ENCODE results near the gene TREM2. TPM values are rescaled to one million over a fixed set of nuclear protein-coding genes. Genes with fewer than 3 reads are reported as not detected.

Gene TREM2
- polyA plus RNA-seq, 1 donor from 2014 or later: not detected

GRCh38 chr6:41208439-41209106, 45.7 kb upstream of the TREM2 start:
- TF ChIP-seq SMC3 (conservative IDR thresholded peaks at IDR 0.05; ENCODE audit: poor library complexity) (no peak), POLR2AphosphoS5 (IDR thresholded peaks at IDR 0.05) (no peak), REST (IDR thresholded peaks at IDR 0.05; ENCODE audit: borderline replicate concordance) (no peak), EP300 (conservative IDR thresholded peaks at IDR 0.05; ENCODE audit: poor library complexity, severe bottlenecking) (no peak), TAF1 (IDR thresholded peaks at IDR 0.05; ENCODE audit: low read depth) (no peak), RAD21 (conservative IDR thresholded peaks at IDR 0.05) (no peak), MXI1 (conservative IDR thresholded peaks at IDR 0.05; ENCODE audit: poor library complexity, severe bottlenecking) (no peak), EZH2 (IDR thresholded peaks at IDR 0.05; ENCODE audit: borderline replicate concordance, insufficient read depth, low read length, poor library complexity, severe bottlenecking) (no peak)
- TF ChIP-seq, protein P1, sequence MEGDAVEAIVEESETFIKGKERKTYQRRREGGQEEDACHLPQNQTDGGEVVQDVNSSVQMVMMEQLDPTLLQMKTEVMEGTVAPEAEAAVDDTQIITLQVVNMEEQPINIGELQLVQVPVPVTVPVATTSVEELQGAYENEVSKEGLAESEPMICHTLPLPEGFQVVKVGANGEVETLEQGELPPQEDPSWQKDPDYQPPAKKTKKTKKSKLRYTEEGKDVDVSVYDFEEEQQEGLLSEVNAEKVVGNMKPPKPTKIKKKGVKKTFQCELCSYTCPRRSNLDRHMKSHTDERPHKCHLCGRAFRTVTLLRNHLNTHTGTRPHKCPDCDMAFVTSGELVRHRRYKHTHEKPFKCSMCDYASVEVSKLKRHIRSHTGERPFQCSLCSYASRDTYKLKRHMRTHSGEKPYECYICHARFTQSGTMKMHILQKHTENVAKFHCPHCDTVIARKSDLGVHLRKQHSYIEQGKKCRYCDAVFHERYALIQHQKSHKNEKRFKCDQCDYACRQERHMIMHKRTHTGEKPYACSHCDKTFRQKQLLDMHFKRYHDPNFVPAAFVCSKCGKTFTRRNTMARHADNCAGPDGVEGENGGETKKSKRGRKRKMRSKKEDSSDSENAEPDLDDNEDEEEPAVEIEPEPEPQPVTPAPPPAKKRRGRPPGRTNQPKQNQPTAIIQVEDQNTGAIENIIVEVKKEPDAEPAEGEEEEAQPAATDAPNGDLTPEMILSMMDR (IDR thresholded peaks at IDR 0.05; ENCODE audit: poor library complexity, severe bottlenecking): no peak
- Histone ChIP-seq H3K9me3 (ENCODE audit: low read length) (no peaks in the 10 kb centered on the region), H3K9me2 (ENCODE audit: insufficient read depth, low read length) (no peaks in the 10 kb centered on the region), H3F3A (ENCODE audit: insufficient read depth, low read length, poor library complexity, severe bottlenecking) (no peaks in the 10 kb centered on the region), H2AFZ (ENCODE audit: low read depth, low read length) (no peak overlapping the region), H3K36me3 (ENCODE audit: insufficient read depth, low read length) (no peaks in the 10 kb centered on the region), H3K79me2 (replicated peaks; ENCODE audit: insufficient read depth, low read length) (no peaks in the 10 kb centered on the region), H3K27me3 (ENCODE audit: insufficient read depth, low read depth, low read length) (no peaks in the 10 kb centered on the region), H4K20me1 (ENCODE audit: insufficient read depth) (no peaks in the 10 kb centered on the region), H3K27ac (ENCODE audit: low read length) (no peak overlapping the region), H3K9ac (ENCODE audit: low read length) (no peak overlapping the region), H3K4me3 (ENCODE audit: low read length) (no peak overlapping the region), H3K4me2 (ENCODE audit: low read length) (no peak overlapping the region)

DNA sequence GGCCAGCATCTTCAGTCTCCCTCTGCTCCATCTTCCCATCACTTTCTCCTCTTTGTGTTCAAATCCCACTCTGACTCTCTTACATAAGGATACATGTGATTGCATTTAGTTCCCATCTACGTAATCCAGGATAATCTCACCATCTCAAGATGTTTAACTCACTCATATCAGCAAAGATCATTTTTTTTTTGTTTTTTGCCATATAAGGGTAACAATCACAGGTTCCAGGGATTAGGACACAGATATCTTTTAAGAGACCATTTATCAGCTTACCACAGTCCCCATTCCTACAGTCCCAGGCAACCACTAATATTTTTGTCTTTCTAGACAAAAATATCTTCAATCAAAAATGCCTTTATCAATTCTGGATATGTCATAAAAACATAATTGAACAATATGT, 41.2 kb upstream of the TREM2 start:
- Histone ChIP-seq H3K27ac (ENCODE audit: low read length) (no peak overlapping the region), H3F3A (ENCODE audit: insufficient read depth, low read length, poor library complexity, severe bottlenecking) (no peaks in the 10 kb centered on the region), H3K36me3 (ENCODE audit: insufficient read depth, low read length) (no peaks in the 10 kb centered on the region), H3K9me2 (ENCODE audit: insufficient read depth, low read length) (no peaks in the 10 kb centered on the region), H3K27me3 (ENCODE audit: insufficient read depth, low read depth, low read length) (no peaks in the 10 kb centered on the region), H3K79me2 (replicated peaks; ENCODE audit: insufficient read depth, low read length) (no peaks in the 10 kb centered on the region), H3K9me3 (ENCODE audit: low read length) (no peaks in the 10 kb centered on the region), H3K9ac (ENCODE audit: low read length) (no peak overlapping the region), H3K4me3 (ENCODE audit: low read length) (no peak overlapping the region), H3K4me2 (ENCODE audit: low read length) (no peak overlapping the region), H4K20me1 (ENCODE audit: insufficient read depth) (no peaks in the 10 kb centered on the region), H2AFZ (ENCODE audit: low read depth, low read length) (no peak overlapping the region)
- TF ChIP-seq, protein P1 (IDR thresholded peaks at IDR 0.05; ENCODE audit: poor library complexity, severe bottlenecking): no peak
- TF ChIP-seq REST (IDR thresholded peaks at IDR 0.05; ENCODE audit: borderline replicate concordance) (no peak), POLR2AphosphoS5 (IDR thresholded peaks at IDR 0.05) (no peak), EP300 (conservative IDR thresholded peaks at IDR 0.05; ENCODE audit: poor library complexity, severe bottlenecking) (no peak), SMC3 (conservative IDR thresholded peaks at IDR 0.05; ENCODE audit: poor library complexity) (no peak), TAF1 (IDR thresholded peaks at IDR 0.05; ENCODE audit: low read depth) (no peak), RAD21 (conservative IDR thresholded peaks at IDR 0.05) (no peak), MXI1 (conservative IDR thresholded peaks at IDR 0.05; ENCODE audit: poor library complexity, severe bottlenecking) (no peak), EZH2 (IDR thresholded peaks at IDR 0.05; ENCODE audit: borderline replicate concordance, insufficient read depth, low read length, poor library complexity, severe bottlenecking) (no peak)
